IMR-90 (cell line): ENCODE results near the gene DDI2.

Experiments
- CEBPB ChIP-seq: IDR thresholded peaks from 2 replicates; pipeline ENCODE4 v1.6.1; 2012; ENCODE audit warnings: low read depth, low read length, improper control_type of control experiment
- MAZ ChIP-seq: IDR thresholded peaks from 2 replicates; pipeline ENCODE4 v1.6.1; 2012; ENCODE audit warnings: low read depth, mild to moderate bottlenecking, low read length, improper control_type of control experiment, moderate library complexity, borderline replicate concordance
- POLR2A ChIP-seq: IDR thresholded peaks from 2 replicates; pipeline ENCODE4 v1.6.1; 2012; ENCODE audit warnings: mild to moderate bottlenecking, low read depth, low read length
- SMC3 ChIP-seq: fragments of 150-350 bp; IDR thresholded peaks from 2 replicates; pipeline ENCODE4 v1.6.1; 2016; ENCODE audit warnings: low read depth, mild to moderate bottlenecking, antibody characterized with exemption, low read length, moderate library complexity
- TF ChIP-seq, protein P1 (sequence below): conservative IDR thresholded peaks from 2 replicates; pipeline ENCODE4 v1.5.1; 2012; ENCODE audit warnings: mild to moderate bottlenecking, low read depth, low read length, improper control_type of control experiment

DNA sequence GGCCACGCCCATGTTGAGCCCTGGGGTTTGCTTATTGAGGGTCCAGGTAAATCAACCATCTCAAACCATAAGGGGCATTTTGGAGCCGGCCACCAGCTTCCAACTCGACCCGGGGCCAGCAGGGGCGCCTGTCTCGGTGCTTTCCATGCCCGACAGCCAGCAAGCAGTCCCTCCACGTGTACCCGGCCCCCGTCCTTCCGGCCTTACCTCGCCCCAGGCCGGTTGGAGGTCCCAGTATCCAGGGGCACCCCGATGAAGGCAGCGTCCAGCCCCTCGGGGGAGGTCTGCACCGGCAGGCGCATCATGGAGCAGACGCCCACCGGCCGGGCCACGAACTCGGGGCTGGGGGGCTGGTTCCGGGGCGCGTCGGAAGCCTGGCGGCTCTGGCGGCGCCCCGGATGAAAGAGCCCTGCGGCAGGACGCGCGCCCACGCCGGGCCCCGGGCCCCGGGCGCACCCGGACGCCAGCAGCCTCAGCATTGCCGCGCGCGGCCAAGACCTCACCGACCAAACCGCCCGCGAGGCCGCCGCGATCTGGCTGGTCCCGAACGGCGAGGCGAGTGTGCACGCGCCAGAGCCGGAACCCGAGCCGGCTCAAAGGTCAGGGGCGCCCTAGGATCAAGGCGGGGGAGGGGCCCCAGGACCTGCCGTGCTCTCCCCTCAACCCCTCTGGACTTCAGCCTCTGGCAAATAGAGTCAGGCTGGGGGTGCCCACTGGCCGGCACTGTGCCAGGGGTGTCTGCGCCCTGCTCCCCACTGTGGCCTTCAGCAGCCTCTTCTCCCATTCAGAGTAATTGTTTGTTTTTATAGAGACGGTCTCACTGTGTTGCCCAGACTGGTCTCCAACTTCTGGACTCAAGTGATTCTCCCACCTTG lies 32.5 kb upstream of the DDI2 start, which contains the start of gene AGMAT:
- TF ChIP-seq, protein P1, sequence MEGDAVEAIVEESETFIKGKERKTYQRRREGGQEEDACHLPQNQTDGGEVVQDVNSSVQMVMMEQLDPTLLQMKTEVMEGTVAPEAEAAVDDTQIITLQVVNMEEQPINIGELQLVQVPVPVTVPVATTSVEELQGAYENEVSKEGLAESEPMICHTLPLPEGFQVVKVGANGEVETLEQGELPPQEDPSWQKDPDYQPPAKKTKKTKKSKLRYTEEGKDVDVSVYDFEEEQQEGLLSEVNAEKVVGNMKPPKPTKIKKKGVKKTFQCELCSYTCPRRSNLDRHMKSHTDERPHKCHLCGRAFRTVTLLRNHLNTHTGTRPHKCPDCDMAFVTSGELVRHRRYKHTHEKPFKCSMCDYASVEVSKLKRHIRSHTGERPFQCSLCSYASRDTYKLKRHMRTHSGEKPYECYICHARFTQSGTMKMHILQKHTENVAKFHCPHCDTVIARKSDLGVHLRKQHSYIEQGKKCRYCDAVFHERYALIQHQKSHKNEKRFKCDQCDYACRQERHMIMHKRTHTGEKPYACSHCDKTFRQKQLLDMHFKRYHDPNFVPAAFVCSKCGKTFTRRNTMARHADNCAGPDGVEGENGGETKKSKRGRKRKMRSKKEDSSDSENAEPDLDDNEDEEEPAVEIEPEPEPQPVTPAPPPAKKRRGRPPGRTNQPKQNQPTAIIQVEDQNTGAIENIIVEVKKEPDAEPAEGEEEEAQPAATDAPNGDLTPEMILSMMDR, result 0 out of 2 replicates have a peak, but pooled peaks have one; percentile 19
- TF ChIP-seq SMC3, result no peak
- TF ChIP-seq MAZ, result no peak
- no peak for TF ChIP-seq POLR2A
- no peak for TF ChIP-seq CEBPB
